GM18526 (cell line): ENCODE data around the gene RNU6-9.
A peak's percentile ranks its signal among the peaks of the same experiment; 100 is the strongest.

ENCODE experiments used
- POLR2A ChIP-seq: IDR thresholded peaks from 3 replicates; pipeline ENCODE4 v1.6.1; 2011; ENCODE audit not compliant: insufficient read length; ENCODE audit errors: extremely low read depth

The RNU6-9 gene

GRCh38 chr19:903266-903797, 10.0 kb downstream of the RNU6-9 start:
- no peak for TF ChIP-seq POLR2A

- no peak for TF ChIP-seq POLR2A
Observed at GRCh38 chr19:904545-904944, 11.3 kb downstream of the RNU6-9 start.

DNA sequence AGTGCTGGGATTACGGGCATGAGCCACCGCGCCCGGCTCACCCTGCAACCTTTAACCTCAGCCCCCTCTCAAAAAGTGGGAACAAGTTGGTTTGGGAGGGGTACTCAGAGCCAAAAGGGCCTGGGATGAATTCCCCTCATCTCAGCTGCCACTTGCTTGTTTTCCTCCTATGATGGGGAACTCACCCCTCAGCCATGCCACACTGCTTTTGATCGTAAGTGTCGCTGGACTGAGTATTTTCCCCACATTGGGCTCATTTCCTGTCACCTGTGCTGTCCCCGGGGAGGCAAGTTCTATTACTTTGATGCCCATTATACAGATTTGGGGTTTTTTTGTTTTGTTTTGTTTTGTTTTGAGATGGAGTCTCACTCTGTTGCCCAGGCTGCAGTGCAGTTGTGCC, 13.2 kb downstream of the RNU6-9 start:
- no peak for TF ChIP-seq POLR2A

GRCh38 chr19:907183-907853, 14.0 kb downstream of the RNU6-9 start:
- no peak for TF ChIP-seq POLR2A

- no peak for TF ChIP-seq POLR2A
Observed at GRCh38 chr19:911197-912033, 18.1 kb downstream of the RNU6-9 start.

- no peak for TF ChIP-seq POLR2A
Observed at GRCh38 chr19:912181-913079, 19.1 kb downstream of the RNU6-9 start.

DNA sequence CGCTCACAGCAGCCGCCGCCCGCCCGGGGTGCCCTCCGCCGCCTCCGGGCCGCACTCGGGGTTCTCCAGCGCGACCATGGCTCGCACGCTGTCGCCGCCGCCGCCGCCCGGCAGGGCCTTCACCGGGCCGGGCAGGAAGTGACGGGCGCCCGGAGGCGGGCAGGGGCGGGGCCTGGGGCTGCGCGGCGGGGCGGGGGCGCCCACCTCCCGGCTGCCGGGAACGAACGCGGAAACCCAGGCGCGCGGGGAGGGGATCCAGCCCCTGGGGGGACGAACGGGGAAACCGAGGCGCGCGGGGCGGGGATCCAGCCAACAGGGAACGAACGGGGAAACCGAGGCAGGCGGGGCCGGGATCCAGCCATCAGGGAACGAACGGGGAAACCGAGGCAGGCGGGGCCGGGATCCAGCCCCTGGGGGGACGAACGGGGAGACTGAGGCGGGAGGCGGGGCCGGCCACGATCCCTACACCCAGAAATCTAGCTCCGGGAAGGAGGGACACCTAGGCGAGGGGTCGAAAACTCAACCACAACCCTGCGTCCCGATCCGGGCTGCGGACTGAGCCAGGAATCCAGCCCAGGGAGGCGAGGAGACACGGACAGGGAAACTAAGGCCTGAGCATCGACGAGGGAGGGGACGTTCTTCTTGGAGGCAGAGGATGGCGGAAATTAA, 19.9 kb downstream of the RNU6-9 start, which contains the start of gene R3HDM4:
Gene R3HDM4 (minus strand): TSS at position 140 of the 669 bp plus-strand sequence. CDS start 62 bp downstream, at position 78.
- peak; percentile 66 for TF ChIP-seq POLR2A

DNA sequence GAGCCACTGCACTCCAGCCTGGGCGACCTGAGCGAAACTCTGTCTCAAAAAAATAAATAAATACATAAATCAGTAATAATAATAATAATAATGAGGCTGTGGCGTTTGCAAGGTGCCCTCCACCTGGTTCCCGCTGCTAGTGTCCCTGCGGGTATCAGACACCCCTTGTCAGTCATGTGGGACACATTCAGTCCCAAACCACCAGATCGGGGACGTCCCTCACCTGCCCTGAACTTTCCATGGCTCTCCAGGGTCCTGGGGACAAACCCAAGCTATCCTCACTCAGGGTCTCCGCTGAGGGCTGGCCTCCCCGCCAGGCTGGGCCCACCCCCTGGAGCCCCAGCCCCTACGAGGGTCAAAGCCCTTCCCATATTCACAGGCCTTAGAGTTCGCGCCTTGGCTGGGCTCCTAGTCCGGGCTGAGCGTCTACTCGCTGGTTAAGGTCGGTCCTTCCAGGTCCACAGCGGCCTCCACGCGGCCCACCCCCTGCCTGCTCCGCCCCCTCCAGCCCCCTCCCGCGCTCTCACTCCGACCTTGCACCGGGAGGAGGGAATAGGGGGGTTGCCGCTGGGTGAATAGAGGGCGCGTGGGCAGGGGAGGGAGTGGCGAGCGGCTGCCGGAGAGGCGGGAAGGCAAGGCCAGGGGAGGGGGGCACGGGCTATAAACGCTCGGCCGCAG, 23.5 kb downstream of the RNU6-9 start:
- no peak for TF ChIP-seq POLR2A

DNA sequence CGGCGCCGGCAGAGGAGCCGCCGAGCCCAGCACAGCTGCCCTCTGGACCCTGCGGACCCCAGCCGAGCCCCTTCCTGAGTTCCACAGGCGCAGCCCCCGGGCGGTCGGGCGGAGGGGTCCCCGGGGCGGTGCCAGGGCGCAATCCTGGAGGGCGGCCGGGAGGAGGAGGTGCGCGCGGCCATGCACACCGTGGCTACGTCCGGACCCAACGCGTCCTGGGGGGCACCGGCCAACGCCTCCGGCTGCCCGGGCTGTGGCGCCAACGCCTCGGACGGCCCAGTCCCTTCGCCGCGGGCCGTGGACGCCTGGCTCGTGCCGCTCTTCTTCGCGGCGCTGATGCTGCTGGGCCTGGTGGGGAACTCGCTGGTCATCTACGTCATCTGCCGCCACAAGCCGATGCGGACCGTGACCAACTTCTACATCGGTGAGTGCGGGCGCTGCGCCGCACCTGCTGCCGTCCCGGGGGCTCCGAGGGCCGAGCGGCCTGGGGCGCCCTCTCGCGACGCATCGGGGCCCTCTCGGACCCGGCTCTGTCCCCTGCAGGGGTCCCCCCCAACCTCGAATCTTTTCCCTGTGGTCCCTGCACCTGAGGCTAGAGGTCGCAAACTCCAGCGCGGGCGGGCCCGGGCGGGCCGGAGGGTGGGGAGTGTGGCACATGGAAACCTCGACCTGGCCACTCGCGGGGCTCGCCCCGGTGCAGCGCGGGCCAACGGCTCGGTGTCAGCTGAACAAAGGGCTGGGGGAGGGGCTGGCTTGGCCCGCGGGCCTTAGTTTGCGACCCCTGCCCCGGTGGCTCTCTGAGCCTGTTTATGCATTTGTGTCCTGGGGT, 24.3 kb downstream of the RNU6-9 start, which contains the start of gene KISS1R:
Gene KISS1R (plus strand): TSS at position 11 of the 829 bp plus-strand sequence. CDS start 170 bp downstream, at position 181.
- TF ChIP-seq POLR2A: no peak

- TF ChIP-seq POLR2A: no peak
Observed at GRCh38 chr19:918152-918437, 24.8 kb downstream of the RNU6-9 start.

DNA sequence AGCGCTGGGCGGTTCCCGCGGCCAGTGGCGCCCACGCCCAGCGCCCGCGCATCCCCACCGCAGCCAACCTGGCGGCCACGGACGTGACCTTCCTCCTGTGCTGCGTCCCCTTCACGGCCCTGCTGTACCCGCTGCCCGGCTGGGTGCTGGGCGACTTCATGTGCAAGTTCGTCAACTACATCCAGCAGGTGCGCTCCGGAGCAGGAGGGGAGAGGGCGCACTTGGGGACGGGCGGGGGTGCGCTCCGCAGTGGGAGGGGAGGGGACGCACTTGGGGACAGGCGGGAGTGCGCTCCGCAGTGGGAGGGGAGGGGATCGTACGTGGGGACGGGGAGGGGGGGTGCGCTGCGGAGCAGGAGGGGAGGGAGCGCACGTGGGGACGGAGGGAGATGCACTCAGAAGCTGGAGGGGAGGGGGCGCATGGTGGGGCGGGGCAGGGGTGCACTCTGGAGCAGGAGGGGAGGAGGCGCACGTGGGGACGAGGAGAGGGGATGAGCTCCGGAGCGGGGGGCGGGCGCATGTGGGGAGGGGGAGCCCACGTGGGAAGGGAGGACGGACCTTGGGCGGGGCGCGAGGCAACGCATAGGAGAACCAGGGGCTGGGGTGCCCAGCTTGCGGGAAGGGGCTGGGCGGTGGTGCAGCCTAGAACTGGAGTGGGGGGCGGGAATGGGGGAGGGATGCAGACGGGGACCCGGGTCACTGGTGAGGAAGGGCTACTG, 25.4 kb downstream of the RNU6-9 start:
- TF ChIP-seq POLR2A: no peak

GRCh38 chr19:919199-920050, 26.1 kb downstream of the RNU6-9 start:
- TF ChIP-seq POLR2A: no peak
